ENCODE results near the gene RABGEF1. TPM values are rescaled to one million over a fixed set of nuclear protein-coding genes. Genes with fewer than 3 reads are reported as not detected.
"Not testable (repeated sequence)": the region's sequence is repeated elsewhere in the genome, so short reads cannot be mapped to it uniquely, and the experiment has no call there.

The RABGEF1 gene
- total RNA-seq, 2 donors from 2014 or later = 34.9 to 42.0 TPM

DNA sequence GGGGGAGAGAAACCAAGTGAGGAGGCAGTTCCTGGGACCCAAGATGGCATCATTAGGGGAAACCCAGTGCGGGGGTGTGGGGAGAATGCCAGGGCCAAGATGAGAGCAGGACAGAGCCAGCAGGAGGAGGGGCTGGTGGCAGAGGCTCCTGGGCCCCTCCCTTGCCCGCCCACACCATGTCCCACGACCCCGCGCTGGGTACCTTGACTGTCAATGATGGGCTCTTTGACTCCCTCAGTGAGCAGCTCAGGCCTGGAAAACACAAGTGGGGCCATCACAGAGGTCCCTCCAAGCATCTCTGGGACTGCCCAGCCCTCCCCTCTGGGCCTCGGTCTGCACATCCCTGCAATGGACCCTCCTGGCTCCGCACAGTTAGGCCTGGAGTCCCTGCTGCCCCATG, 75.4 kb downstream of the RABGEF1 start:
- ATAC-seq (ENCODE audit: insufficient number of reproducible peaks, low FRiP score, low read depth) (no peak), DNase-seq (ENCODE audit: low spot score) (no peak)
- H3K4me3 ChIP-seq = no peak overlapping the region
- peaks cover 8% of the 10 kb centered on the region for H3K36me3 ChIP-seq
- TF ChIP-seq, protein P1, sequence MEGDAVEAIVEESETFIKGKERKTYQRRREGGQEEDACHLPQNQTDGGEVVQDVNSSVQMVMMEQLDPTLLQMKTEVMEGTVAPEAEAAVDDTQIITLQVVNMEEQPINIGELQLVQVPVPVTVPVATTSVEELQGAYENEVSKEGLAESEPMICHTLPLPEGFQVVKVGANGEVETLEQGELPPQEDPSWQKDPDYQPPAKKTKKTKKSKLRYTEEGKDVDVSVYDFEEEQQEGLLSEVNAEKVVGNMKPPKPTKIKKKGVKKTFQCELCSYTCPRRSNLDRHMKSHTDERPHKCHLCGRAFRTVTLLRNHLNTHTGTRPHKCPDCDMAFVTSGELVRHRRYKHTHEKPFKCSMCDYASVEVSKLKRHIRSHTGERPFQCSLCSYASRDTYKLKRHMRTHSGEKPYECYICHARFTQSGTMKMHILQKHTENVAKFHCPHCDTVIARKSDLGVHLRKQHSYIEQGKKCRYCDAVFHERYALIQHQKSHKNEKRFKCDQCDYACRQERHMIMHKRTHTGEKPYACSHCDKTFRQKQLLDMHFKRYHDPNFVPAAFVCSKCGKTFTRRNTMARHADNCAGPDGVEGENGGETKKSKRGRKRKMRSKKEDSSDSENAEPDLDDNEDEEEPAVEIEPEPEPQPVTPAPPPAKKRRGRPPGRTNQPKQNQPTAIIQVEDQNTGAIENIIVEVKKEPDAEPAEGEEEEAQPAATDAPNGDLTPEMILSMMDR (IDR thresholded peaks at IDR 0.05) = no peak
- no peaks in the 10 kb centered on the region for H3K4me1 ChIP-seq (ENCODE audit: control insufficient read depth in 1 of 2, low read depth in 2 of 2)
- no peaks in the 10 kb centered on the region for H3K9me3 ChIP-seq
- no peak overlapping the region for H3K27ac ChIP-seq
- H3K27me3 ChIP-seq (replicated peaks; ENCODE audit: insufficient read depth) = no peaks in the 10 kb centered on the region

DNA sequence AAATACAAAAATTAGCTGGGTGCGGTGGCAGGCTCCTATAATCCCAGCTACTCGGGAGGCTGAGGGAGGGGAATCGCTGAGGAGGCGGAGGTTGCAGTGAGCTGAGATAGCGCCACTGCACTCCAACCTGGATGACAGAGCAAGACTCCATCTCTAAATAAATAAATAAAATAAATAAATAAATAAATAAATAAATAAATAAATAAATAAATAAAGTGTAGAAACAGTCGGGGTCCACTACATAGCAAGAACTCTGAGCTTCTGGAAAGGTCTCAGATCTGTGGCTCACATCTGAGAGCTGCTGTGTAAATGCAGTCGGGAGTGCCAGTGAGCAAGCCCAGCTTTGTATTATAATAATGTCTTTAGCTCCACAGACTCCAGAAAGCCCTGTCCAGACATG, 76.1 kb downstream of the RABGEF1 start:
- H3K4me3 ChIP-seq; H3K9me3 ChIP-seq; H3K36me3 ChIP-seq; DNase-seq (ENCODE audit: low spot score); H3K27me3 ChIP-seq (replicated peaks; ENCODE audit: insufficient read depth); ATAC-seq (ENCODE audit: insufficient number of reproducible peaks, low FRiP score, low read depth); H3K27ac ChIP-seq; H3K4me1 ChIP-seq (ENCODE audit: control insufficient read depth in 1 of 2, low read depth in 2 of 2): not testable (repeated sequence)

DNA sequence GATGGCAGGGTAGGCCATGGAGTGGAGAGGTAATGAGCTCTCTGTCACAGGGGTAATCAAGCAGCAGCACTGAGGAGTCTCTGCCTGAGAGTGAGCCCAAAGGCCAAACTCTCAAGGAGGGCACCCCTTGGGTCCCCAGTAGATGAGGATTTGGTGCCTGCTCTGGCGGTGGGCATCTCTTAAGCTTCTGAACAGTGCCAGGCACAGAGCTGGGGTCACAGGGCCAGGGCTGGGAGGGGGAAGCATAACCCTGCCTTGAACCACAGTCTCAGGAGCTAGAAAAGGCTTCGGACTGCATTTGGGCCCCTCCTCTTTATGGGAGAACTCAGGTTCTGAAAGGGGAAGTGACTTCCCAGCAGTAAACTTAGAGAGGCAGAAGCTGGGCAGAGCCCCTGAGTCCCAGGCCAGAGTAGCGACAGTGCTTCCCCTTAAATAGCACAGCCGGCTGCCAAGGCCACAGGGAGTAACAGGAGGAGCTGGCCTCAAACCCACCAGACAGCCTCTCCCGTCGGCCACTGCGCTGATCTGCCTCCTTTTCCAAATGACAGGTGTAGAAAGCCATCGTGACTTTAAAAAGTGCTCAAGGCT, 76.8 kb downstream of the RABGEF1 start:
- not testable (repeated sequence) for DNase-seq (ENCODE audit: low spot score); ATAC-seq (ENCODE audit: insufficient number of reproducible peaks, low FRiP score, low read depth); H3K4me1 ChIP-seq (ENCODE audit: control insufficient read depth in 1 of 2, low read depth in 2 of 2); H3K9me3 ChIP-seq; H3K27ac ChIP-seq; H3K36me3 ChIP-seq; H3K27me3 ChIP-seq (replicated peaks; ENCODE audit: insufficient read depth); H3K4me3 ChIP-seq

DNA sequence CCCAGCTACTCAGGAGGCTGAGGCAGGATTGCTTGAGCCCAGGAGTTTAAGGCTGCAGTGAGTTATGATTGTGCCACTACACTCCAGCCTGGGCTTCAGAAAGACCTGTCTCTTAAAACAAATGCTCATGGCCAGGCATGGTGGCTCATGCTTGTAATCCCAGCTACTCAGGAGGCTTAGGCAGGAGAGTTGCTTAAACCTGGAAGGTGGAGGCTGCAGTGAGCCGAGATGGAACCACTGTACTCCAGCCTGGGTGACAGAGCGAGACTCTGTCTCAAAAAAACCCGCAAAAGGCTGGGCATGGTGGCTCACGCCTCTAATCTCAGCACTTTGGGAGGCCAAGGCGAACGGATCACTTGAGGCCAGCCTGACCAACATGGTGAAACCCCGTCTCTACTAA, 77.4 kb downstream of the RABGEF1 start:
- H3K4me1 ChIP-seq (ENCODE audit: control insufficient read depth in 1 of 2, low read depth in 2 of 2); H3K36me3 ChIP-seq; H3K27ac ChIP-seq; H3K27me3 ChIP-seq (replicated peaks; ENCODE audit: insufficient read depth); DNase-seq (ENCODE audit: low spot score); H3K4me3 ChIP-seq; H3K9me3 ChIP-seq; ATAC-seq (ENCODE audit: insufficient number of reproducible peaks, low FRiP score, low read depth): not testable (repeated sequence)

DNA sequence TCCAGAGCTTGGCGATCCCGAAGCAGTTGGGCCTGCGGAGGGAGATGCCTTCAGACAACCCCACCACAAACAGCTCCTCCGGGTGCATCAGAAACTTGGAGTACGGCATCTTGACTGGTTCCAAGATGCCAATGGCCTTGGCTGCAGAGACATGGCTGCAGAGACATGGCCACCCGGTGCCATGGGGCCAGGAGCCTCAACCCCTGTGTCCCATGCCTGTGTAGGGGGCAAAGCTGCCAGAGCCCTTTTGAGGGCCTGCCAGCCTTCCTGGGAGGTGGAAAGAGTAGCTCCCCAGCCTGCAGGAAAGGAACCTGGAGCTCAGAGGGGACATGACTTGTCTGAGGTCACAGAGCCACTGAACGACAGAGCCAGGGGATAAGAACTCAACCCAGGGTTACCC, 83.5 kb downstream of the RABGEF1 start:
- Histone ChIP-seq H3K4me1 (ENCODE audit: control insufficient read depth in 1 of 2, low read depth in 2 of 2) (no peaks in the 10 kb centered on the region), H3K27ac (no peak overlapping the region), H3K4me3 (no peak overlapping the region), H3K9me3 (peaks cover 3% of the 10 kb centered on the region), H3K27me3 (replicated peaks; ENCODE audit: insufficient read depth) (no peaks in the 10 kb centered on the region), H3K36me3 (no peaks in the 10 kb centered on the region)
- no peak for DNase-seq (ENCODE audit: low spot score)
- TF ChIP-seq, protein P1 (IDR thresholded peaks at IDR 0.05) = no peak
- ATAC-seq (ENCODE audit: insufficient number of reproducible peaks, low FRiP score, low read depth) = no peak

DNA sequence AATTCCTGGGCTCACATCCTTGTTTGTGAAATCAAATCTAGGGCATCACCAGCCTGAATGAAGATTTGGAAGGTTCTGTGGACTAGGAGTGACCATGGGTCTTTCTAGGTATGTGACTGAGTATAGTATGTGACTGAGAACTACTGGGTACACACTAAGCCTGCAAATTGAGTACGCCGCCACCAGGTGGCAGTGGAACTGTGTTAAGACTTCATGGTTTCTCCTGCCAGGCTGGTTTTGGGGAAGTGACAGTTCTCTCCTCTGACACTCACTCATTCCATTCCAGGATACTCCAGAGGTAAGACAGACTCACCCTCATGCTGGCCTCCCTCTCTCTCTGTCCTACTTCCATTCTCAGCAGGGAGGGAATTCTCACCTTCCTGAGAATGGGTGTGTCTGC, 85.0 kb downstream of the RABGEF1 start:
- not testable (repeated sequence) for H3K4me1 ChIP-seq (ENCODE audit: control insufficient read depth in 1 of 2, low read depth in 2 of 2); H3K27ac ChIP-seq; H3K36me3 ChIP-seq; H3K9me3 ChIP-seq; DNase-seq (ENCODE audit: low spot score); ATAC-seq (ENCODE audit: insufficient number of reproducible peaks, low FRiP score, low read depth); H3K4me3 ChIP-seq; H3K27me3 ChIP-seq (replicated peaks; ENCODE audit: insufficient read depth)

DNA sequence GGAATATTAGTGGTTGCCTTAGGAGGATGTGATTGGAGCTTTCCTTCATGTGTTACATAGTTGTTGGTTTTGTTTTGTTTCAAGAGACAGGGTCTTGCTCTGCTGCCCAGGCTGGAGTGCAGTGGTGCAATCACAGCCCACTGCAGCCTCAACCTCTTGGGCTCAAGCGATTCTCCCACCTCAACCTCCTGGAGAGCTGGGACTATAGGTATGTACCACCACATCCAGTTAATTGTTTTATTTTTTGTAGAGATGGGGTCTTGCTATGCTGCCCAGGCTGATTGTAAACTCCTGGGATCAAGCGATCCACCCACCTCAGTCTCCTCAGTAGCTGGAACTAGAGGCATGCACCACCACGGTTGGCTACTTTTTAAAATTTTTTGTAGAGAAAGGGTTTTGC, 86.1 kb downstream of the RABGEF1 start:
- DNase-seq (ENCODE audit: low spot score) (no peak), ATAC-seq (ENCODE audit: insufficient number of reproducible peaks, low FRiP score, low read depth) (no peak)
- TF ChIP-seq, protein P1 (IDR thresholded peaks at IDR 0.05) = no peak
- no peak overlapping the region for H3K4me3 ChIP-seq
- no peaks in the 10 kb centered on the region for H3K36me3 ChIP-seq
- no peaks in the 10 kb centered on the region for H3K4me1 ChIP-seq (ENCODE audit: control insufficient read depth in 1 of 2, low read depth in 2 of 2)
- H3K27ac ChIP-seq = no peak overlapping the region
- H3K27me3 ChIP-seq (replicated peaks; ENCODE audit: insufficient read depth) = no peaks in the 10 kb centered on the region
- peaks cover 3% of the 10 kb centered on the region for H3K9me3 ChIP-seq

DNA sequence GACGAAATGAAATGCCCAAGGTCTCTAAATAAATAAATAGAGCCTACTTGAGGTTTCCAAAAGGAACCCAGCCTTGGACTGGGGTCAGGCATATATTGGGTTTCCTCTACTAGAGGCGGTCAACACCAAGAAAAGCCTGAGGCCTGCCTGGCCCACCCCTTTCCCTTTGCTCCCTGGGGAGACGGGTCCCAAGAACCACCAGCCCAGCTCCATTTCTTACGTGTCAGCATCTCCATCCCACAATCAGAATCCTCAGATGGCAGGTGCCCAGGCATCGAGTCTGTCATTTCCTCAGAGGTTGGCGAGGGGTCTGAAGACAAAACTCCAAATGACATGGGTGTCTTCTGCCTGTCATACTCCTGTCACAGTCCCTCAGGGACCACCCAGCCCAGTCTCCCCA, 90.4 kb downstream of the RABGEF1 start:
- ATAC-seq (ENCODE audit: insufficient number of reproducible peaks, low FRiP score, low read depth); H3K27me3 ChIP-seq (replicated peaks; ENCODE audit: insufficient read depth); DNase-seq (ENCODE audit: low spot score); H3K36me3 ChIP-seq; H3K27ac ChIP-seq; H3K9me3 ChIP-seq; H3K4me3 ChIP-seq; H3K4me1 ChIP-seq (ENCODE audit: control insufficient read depth in 1 of 2, low read depth in 2 of 2): not testable (repeated sequence)
